Mucosa of gallbladder (tissue), 1 donor: ENCODE results near the gene TSC2. TPM values are rescaled to one million over a fixed set of nuclear protein-coding genes. Genes with fewer than 3 reads are reported as not detected.
A peak's percentile ranks its signal among the peaks of the same experiment; 100 is the strongest.

Source experiments
- DNase-seq: peaks from one replicate; pipeline ENCODE4 v3.0.0-alpha.2; 2020; ENCODE audit warnings: low spot score
- total RNA-seq: library from RNA; stranded (reverse); gene quantifications from one replicate; pipeline ENCODE4 v1.2.1, GENCODE V29; 2021
- donor health status: DM: no; HTN: no; CAD: no.

The TSC2 gene
- total RNA-seq, 1 donor from 2014 or later: 185 TPM

DNA sequence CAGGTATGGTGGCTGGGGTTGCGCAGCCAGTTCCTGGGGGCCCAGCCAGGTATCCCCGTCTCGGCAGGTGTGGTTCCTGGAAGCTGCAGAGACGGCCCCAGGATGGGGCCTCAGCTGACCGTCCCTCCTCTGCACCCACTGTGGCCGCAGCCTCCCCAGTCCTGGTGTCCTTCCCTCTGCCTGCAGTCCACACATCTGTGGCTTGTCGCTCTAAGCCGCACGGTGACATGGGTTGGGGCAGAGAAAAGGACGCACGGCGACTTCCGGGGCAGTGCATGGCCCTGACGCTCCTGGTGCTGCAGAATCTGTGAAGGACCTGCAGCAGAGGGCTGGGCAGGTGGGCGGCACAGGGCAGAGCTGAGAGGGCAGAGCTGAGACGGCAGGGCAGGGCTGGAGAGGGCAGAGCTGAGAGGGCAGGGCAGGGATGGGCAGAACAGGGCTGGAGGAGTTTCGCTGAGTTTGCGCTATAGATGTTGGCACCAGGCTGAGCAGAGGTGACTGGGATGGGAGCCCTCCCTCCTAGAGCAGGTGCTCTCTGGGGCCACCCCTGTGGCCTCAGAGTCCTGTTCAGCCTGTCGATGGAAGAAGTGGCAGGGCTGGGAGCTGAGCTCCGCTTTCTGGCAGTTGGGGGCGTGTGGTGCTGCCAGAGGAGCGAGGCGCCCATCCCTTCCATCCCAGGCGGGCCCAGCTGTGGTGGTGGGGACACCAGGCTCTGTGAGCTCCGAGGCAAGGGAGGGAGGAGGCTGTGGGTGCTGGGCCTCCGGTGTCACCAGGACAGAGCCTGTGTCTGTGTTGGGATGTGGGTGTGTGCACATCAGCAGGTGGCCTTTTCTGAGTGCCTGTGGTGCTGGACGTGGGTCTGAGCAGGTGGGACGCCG lies 23.0 kb downstream of the TSC2 start:
- DNase-seq: no peak

DNA sequence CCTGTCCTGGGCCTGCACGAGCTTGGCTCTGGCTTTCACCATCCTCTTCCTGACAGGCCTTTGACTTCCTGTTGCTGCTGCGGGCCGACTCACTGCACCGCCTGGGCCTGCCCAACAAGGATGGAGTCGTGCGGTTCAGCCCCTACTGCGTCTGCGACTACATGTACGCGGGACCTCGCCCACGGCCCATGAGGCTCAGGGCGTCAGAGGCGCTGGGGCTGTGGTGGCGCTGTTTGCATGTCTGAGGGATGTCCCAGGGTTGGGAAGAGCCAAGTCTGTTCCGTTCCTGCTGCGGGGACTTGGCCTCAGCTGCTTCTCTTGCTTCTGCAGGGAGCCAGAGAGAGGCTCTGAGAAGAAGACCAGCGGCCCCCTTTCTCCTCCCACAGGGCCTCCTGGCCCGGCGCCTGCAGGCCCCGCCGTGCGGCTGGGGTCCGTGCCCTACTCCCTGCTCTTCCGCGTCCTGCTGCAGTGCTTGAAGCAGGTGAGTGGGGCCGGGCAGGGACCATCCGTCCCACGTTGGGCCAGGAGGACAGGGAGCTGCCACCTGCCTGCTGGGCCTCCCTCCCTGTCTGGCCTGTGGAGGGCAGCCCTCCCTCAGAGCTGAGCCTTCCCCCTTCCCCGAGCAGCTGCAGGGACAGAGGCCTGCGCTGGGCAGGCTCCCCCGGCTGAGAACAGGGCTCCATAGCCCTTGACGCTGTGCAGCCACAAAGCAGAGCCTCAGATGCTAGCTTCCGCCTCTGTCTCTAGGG lies 23.8 kb downstream of the TSC2 start:
- DNase-seq: no peak

DNA sequence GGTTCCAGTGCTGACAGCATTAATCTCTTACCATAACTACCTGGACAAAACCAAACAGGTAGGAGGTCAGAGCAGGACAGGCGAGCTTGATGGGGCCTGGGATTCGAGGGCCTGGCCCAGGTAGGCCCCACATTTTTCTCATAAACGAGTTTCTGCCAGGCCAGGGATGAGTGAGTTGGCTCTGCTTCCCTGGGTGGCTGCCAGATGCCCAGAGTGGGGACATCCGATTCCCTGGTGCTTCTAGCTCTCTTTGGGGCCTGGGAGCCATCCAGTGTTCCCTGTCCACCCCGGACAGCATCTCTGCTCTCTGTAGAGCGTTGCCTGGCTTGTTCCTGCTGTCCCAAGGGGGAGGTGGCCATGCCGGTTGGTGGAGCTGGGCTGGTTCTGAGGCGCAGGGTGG lies 25.1 kb downstream of the TSC2 start:
- no peak for DNase-seq

DNA sequence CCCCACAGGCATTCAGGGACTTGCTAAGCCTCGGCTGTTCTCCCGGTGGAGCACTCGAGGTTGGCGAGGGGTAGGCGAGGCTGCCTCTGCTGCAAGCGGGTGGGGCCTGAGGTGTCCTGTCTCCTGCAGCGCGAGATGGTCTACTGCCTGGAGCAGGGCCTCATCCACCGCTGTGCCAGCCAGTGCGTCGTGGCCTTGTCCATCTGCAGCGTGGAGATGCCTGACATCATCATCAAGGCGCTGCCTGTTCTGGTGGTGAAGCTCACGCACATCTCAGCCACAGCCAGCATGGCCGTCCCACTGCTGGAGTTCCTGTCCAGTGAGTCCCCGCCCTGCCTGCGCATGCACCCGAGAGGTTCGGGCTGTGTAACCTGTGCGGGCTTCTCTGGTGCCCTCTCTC lies 26.3 kb downstream of the TSC2 start:
- no peak for DNase-seq

DNA sequence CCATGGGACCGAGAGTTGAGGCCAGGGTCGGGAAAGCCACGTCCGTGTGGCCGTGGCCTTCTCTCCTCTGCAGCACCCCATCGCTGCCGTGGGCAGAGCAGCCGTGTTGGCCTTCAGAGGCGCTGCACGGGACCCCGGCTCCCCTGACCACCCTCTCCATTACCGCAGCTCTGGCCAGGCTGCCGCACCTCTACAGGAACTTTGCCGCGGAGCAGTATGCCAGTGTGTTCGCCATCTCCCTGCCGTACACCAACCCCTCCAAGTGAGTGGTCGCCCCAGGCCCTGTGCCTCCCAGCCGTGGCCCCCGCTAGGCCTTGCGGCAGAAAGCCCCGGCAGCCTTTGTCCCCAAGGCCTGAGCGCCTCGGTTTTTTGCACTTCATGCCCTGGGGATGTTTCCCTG lies 27.8 kb downstream of the TSC2 start:
- DNase-seq: no peak

DNA sequence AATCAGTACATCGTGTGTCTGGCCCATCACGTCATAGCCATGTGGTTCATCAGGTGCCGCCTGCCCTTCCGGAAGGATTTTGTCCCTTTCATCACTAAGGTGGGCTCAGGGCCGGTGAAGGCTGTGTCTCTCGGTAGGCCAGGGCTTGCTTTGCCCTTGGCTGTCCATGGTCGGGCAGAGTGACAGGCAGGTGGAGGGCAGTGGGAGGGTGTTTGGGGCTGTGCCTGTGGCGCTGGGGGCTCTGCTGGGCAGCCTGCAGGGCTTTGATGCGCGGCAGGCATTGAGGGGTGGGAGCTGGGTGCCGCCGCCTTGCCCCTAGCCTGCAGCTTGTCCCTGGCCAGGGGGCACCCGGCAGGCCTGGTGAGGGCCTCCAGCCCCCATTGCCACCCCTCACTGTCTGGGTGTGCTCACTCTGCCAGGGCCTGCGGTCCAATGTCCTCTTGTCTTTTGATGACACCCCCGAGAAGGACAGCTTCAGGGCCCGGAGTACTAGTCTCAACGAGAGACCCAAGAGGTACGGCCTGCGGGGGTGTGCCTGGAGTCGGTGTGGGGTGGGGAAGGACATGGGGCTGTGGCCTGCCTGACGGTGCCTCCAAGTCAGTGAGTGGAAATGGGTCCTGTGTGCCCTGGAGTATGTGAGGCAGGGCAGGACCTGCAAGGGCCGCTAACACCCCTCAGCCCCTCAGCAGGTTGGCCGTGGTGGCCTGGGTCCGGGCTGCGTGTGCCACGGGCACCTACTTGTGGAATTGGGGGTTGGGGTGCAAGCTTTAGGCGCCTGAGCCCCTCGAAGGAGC lies 28.5 kb downstream of the TSC2 start:
- DNase-seq: no peak

DNA sequence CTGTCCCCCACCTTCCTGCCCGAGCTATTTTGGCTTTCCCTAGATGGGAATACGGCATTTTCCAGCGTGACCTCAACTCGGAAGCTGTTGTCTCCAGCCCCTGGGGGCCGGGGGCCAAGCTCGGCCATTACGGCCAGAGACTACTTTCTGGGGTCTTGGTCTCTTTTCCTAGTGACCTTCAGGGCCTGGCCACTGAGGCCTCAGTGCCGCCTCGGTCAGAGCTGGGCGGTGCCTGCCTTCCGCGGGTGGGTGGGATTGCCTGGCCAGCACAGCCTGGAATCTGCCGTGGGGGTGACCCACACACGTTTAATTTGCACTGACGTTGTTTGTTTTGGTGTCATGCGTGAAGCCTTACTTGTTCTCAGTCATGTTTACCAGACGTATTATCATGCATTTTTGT lies 29.2 kb downstream of the TSC2 start:
- DNase-seq: no peak

DNA sequence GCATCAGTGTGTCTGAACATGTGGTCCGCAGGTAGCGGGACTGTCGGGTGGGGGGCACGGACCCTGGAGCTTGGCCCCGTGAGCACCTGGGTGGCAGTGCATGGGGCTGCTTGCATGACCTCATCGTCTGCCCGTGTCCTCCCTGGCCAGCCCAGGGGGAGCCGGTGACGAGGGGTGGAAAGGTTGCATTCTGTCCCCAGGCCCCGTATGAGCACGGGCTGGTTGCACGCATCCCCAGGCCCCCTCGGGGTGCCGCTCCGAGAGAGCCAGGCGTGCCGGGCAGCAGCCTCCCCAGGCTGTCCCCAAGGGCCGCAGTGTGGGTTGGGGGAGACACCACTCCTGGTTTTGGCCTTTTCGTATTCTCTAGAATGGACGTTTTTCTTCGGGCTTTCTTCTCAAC lies 29.9 kb downstream of the TSC2 start:
- DNase-seq: no peak

DNA sequence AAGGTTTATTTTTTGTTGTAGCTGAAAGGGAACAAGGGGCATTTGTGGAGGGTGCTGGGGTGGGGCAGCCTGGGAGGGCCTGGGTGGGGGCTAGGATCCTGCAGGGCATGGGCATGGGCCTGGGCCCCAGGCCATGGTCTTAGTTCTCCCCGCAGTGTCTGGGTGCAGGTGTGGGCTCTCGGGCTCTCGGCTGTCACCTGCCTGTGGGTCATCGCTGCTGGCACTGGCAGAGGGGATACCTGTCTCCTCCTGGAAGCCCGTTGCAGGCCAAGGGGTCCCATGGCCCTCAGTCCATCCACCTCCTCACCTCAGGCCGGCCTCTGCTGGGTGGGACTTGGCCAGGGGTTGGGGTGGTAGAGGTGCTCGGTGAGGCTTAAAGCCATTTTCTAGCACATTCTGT lies 30.3 kb downstream of the TSC2 start:
- no peak for DNase-seq

DNA sequence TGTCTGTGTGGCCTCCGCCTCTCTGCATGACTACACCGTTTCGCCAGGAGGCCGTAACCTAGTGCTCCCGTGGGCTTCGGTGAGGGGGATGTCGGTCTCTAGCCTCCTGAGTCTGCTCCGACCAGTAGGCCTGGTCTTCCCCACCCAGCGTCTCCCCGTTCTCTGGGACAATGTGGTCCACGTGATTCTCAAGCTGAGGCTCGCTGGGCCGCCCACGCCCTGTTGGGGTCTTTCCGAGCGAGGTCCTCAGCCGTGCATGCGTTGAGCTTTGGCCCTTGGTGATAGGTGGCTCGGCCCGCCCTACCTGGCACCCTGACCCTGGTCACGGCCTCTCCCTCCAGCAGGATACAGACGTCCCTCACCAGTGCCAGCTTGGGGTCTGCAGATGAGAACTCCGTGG lies 30.9 kb downstream of the TSC2 start:
- DNase-seq: no peak

DNA sequence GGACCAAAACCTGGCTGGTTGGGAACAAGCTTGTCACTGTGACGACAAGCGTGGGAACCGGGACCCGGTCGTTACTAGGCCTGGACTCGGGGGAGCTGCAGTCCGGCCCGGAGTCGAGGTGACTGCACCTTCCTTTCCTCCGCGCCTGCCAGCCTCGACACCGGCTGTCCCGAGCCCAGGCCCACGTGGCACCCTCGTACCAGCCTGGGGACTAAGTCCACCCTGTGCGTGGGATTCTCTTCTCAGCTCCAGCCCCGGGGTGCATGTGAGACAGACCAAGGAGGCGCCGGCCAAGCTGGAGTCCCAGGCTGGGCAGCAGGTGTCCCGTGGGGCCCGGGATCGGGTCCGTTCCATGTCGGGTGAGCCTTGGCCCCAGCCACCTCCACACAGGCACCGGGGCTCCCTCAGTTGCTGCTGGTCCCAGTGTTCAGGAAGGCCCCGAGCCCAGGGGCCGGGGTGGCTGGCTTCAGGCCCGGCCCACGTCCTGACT lies 31.6 kb downstream of the TSC2 start:
- DNase-seq: no peak

DNA sequence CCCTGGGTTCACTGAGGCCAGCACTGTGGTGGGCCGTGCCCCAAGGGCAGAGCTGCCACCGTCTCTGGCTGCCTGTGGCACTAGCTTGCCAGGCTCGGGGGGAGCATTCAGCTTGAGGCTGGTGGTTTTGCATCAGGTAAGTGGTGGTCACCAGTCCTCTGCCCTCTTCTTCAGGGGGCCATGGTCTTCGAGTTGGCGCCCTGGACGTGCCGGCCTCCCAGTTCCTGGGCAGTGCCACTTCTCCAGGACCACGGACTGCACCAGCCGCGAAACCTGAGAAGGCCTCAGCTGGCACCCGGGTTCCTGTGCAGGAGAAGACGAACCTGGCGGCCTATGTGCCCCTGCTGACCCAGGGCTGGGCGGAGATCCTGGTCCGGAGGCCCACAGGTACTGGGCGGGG lies 32.2 kb downstream of the TSC2 start:
- DNase-seq: no peak

DNA sequence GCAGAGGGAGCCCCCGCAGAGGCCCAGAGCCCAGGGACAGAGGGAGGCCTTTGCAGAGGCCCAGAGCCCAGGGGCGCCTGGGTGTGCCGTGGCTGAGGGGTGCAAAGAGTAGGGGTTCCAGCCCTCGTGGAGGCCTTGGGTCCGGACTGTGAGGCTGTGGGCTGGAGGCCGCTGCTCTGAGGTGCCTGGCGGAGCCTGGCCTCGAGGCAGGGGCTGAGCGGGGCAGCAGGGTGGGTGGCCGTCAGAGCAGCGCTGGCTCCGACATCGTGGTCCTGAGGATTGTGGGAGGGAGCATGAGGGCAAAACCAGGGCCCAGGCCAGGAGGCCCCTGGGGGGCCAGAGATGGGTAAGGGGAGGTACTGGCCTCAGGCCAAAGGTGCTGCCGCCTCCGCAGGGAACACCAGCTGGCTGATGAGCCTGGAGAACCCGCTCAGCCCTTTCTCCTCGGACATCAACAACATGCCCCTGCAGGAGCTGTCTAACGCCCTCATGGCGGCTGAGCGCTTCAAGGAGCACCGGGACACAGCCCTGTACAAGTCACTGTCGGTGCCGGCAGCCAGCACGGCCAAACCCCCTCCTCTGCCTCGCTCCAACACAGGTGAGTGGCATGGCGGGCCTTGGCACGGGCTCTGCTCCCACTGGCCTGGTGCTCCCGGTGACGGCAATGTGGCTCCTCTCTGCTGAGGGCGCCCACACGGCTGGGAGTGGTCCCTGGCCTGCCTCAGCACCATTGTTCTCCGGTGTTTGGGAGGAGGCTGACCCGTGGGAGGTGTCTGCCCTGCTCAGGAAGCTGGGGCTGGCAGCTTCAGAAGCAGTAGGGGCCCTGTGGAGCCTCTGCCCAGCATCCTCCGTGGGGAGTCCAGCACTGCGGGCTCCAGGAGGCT lies 33.7 kb downstream of the TSC2 start:
- DNase-seq: no peak

DNA sequence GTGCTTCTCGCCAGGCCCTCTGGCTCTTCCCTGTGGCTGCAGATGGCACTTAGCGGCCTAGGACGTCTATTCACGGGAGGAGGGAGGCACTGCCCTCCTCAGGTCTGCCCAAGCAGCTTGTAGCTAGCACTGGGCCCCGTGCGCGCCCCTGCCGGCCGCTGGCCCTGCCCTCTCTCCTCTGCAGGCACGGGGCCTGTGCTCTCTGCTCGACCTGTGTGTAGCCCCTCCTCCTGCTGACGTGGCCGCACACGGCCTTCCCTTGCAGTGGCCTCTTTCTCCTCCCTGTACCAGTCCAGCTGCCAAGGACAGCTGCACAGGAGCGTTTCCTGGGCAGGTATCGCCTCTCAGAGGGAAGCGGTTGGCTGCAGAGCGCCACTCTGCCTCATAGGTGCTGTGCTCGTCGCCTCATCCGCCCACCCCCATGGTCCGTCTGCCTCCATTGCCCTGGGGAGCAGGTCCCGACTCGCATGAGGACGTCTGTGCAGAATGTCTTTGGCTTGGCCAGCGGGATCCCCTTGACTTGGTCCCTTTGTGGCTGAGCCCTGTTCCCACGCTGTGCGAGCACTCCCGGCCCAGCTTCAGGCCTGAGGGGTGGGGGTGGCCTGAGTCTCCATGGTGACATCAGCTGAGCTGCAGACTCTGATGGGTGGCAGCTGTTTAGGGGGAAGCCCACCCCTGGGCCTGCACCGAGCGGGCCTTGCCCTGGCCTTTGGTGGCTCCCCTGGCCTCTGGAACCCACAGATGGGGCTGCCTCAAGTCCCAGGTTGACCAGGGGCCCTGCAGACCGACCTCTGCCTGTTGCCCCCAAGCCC lies 34.6 kb downstream of the TSC2 start:
- DNase-seq: peak; percentile 49

DNA sequence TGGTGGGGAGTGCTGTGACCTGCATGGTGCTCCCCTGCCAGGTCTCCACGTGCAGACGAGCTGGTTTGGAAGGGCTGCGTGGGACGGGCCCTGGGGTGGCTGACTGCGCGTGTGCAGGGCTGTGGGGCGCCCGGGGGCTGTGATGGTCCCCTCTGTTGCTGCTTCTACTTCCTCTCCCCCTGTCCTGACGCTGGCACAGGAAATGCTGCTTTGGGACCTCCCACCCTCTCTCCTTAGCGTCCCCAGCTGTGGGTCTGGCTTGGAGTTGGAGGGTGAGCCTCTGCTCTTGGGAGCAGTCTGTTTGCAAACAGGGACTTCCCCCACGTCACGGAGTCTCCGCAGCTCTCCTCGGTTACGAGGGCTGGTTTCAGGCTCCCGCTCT lies 35.2 kb downstream of the TSC2 start:
- DNase-seq: no peak

DNA sequence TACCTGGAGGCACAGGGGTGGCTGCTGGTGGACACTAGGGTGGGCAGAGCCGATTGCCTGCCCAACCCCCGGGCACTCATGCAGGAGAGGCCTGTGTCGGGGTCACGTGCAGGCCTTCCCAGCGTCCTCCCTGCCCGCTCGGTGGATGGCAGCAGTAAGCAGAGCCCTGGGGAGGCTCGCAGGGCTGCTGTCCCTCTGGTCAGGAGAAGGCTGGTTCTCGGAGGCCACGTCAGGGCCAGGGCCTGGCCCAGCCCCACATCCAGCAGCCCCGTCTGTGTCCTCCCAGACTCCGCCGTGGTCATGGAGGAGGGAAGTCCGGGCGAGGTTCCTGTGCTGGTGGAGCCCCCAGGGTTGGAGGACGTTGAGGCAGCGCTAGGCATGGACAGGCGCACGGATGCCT lies 35.6 kb downstream of the TSC2 start:
- no peak for DNase-seq

DNA sequence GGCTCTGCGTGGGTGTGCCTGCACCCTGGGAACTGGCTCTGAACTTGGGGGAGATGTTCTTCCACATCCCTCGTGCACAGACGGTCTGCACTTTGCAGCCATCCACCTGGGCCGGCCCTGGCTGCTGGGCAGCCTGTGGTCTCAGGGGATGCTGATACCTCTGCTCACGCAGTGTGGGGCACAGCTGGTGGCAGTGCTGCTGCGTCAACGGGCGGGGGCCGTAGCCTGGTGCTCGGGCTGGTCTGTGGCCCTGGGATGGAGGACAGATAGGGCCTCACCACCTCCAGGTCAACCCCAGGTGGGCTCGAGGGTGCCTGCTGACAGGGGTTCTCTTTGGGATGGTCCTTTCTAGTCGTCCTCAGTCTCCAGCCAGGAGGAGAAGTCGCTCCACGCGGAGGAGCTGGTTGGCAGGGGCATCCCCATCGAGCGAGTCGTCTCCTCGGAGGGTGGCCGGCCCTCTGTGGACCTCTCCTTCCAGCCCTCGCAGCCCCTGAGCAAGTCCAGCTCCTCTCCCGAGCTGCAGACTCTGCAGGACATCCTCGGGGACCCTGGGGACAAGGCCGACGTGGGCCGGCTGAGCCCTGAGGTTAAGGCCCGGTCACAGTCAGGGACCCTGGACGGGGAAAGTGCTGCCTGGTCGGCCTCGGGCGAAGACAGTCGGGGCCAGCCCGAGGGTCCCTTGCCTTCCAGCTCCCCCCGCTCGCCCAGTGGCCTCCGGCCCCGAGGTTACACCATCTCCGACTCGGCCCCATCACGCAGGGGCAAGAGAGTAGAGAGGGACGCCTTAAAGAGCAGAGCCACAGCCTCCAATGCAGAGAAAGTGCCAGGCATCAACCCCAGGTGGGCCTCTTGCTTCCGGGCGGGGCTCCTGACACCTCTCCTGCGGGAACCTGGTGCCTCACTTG lies 36.3 kb downstream of the TSC2 start:
- DNase-seq: no peak

DNA sequence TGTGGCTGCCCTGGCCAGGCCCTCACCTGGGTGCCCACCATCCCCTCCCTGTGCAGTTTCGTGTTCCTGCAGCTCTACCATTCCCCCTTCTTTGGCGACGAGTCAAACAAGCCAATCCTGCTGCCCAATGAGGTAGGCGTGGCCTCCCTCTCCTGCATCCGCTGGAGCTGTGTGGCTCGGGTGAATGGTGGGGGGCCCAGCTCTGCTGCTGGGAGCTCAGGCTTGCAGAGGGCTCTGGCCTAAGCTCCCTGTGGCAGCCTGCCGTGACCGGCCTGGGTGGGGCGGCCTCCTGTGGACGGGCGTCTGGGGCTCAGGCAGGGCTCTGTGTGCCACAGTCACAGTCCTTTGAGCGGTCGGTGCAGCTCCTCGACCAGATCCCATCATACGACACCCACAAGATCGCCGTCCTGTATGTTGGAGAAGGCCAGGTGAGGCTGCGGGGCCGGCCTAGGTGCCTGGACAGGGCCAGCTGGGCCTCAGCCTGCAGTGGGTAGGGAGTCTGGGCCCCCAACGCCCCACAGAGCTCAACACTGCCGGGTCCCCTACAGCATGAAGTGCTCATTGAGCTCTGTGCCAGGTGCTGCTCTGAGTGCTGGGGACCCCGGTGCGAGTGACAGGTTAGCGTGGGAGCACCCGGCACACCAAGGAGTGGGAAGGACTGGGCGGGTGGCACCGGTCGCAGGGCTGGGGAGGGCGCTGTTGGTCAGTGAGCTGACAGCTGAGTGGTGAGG lies 37.3 kb downstream of the TSC2 start:
- DNase-seq: no peak

DNA sequence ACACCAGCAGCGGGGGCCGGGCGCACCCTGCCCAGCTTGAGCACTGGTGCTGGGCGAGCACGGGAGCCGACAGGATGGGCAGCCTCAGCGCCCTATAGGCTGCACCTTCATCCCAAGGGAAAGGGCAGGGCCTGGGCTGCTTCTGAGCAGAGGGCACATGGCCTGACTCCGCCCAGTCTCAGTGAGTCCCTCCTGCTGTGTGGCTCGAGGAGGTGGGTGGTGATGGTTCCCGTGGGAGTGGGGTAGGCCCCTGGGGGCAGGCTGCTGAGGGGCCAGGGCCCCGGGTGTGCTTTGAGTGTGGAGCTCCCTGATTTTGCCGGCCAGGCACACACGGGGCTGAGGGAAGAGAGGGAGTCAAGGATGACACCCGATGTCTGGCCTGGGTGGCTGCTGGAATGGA lies 37.9 kb downstream of the TSC2 start:
- no peak for DNase-seq
